Measurements from ENCODE around the gene VTCN1.
A peak's percentile ranks its signal among the peaks of the same experiment; 100 is the strongest.

VTCN1 gene

GRCh38 chr1:117208580-117208979 is 2.1 kb downstream of the VTCN1 start:
- DNase-seq (ENCODE audit: low spot score), result no peak

- no peak for DNase-seq (ENCODE audit: low spot score)
These were observed 5.4 kb downstream of the VTCN1 start for GRCh38 chr1:117205368-117205767.

GRCh38 chr1:117201808-117202207 is 8.9 kb downstream of the VTCN1 start:
- DNase-seq (ENCODE audit: low spot score), result no peak

- DNase-seq (ENCODE audit: low spot score), result no peak
These were observed 12.6 kb downstream of the VTCN1 start for GRCh38 chr1:117198097-117198496.

- no peak for DNase-seq (ENCODE audit: low spot score)
These were observed 21.0 kb downstream of the VTCN1 start for GRCh38 chr1:117189726-117190125.

- no peak for DNase-seq (ENCODE audit: low spot score)
These were observed 21.8 kb downstream of the VTCN1 start for GRCh38 chr1:117188816-117189437.

- no peak for DNase-seq (ENCODE audit: low spot score)
These were observed 22.4 kb downstream of the VTCN1 start for GRCh38 chr1:117188170-117188815.

- DNase-seq (ENCODE audit: low spot score), result no peak
These were observed 27.6 kb downstream of the VTCN1 start for GRCh38 chr1:117183112-117183511.

GRCh38 chr1:117182319-117182718 is 28.4 kb downstream of the VTCN1 start:
- DNase-seq (ENCODE audit: low spot score), result no peak

GRCh38 chr1:117181630-117182041 is 29.1 kb downstream of the VTCN1 start:
- DNase-seq (ENCODE audit: low spot score), result no peak

- DNase-seq (ENCODE audit: low spot score), result no peak
These were observed 30.4 kb downstream of the VTCN1 start for GRCh38 chr1:117180147-117180967.

GRCh38 chr1:117179471-117179870 is 31.3 kb downstream of the VTCN1 start:
- no peak for DNase-seq (ENCODE audit: low spot score)

- no peak for DNase-seq (ENCODE audit: low spot score)
These were observed 32.0 kb downstream of the VTCN1 start for GRCh38 chr1:117178756-117179155.

- DNase-seq (ENCODE audit: low spot score), result no peak
These were observed 33.4 kb downstream of the VTCN1 start for GRCh38 chr1:117177376-117177775.

- DNase-seq (ENCODE audit: low spot score), result no peak
These were observed 34.1 kb downstream of the VTCN1 start for GRCh38 chr1:117176579-117176978.

GRCh38 chr1:117174851-117175250 is 35.9 kb downstream of the VTCN1 start:
- no peak for DNase-seq (ENCODE audit: low spot score)

GRCh38 chr1:117173691-117174090 is 37.0 kb downstream of the VTCN1 start:
- peak; percentile 40 for DNase-seq (ENCODE audit: low spot score)

- DNase-seq (ENCODE audit: low spot score), result no peak
These were observed 37.7 kb downstream of the VTCN1 start for GRCh38 chr1:117173006-117173405.

- DNase-seq (ENCODE audit: low spot score), result no peak
These were observed 38.7 kb downstream of the VTCN1 start for GRCh38 chr1:117171900-117172511.

GRCh38 chr1:117169871-117170596 is 40.7 kb downstream of the VTCN1 start:
- DNase-seq (ENCODE audit: low spot score), result no peak

- DNase-seq (ENCODE audit: low spot score), result no peak
These were observed 43.3 kb downstream of the VTCN1 start for GRCh38 chr1:117167402-117167801.

GRCh38 chr1:117166076-117166475 is 44.7 kb downstream of the VTCN1 start:
- DNase-seq (ENCODE audit: low spot score), result no peak

Data from D341Med (cell line).